ENCODE data around the gene NUDT22.
A peak's percentile ranks its signal among the peaks of the same experiment; 100 is the strongest.

The NUDT22 gene

GRCh38 chr11:64263021-64263946, 37.2 kb downstream of the NUDT22 start:
- peak overlapping the region; percentile 1 for H3K4ac ChIP-seq (ENCODE audit: low read depth, low read length)
- peaks cover 4% of the 10 kb centered on the region for H3K9me3 ChIP-seq (ENCODE audit: insufficient read depth, low read depth, low read length)
- H3K79me1 ChIP-seq (ENCODE audit: low read length) = peaks cover 14% of the 10 kb centered on the region
- no peak overlapping the region for H3K4me2 ChIP-seq (ENCODE audit: low read length)
- peak overlapping the region; percentile 10 for H2AK5ac ChIP-seq (ENCODE audit: low read length)
- WGBS (ENCODE audit: extremely low coverage, insufficient coverage, insufficient read length) = no CpG with 5 or more reads among the region's 29 CpGs
- H4K91ac ChIP-seq (ENCODE audit: low read depth, low read length) = peak overlapping the region; percentile 25
- H2BK120ac ChIP-seq (ENCODE audit: insufficient read depth, low read length, poor library complexity) = no peak overlapping the region
- H4K8ac ChIP-seq (ENCODE audit: low read depth, low read length) = peak overlapping the region; percentile 13
- no peak overlapping the region for H4K12ac ChIP-seq (ENCODE audit: low read depth, low read length)
- peak overlapping the region; percentile 24 for H2BK12ac ChIP-seq (ENCODE audit: low read length)
- H3K79me2 ChIP-seq (ENCODE audit: control insufficient read depth, insufficient read depth, low read length, poor library complexity) = no peaks in the 10 kb centered on the region
- H3K4me1 ChIP-seq (ENCODE audit: control insufficient read depth in 1 of 2, insufficient read depth in 2 of 2, low read length in 2 of 2) = peaks cover 28 to 33% of the 10 kb centered on the region in 2 experiments
- peak overlapping the region; percentile 15 for H3K14ac ChIP-seq (ENCODE audit: low read length)
- no peak overlapping the region for H3K9ac ChIP-seq (ENCODE audit: low read length)
- no peak overlapping the region for H3K4me3 ChIP-seq (ENCODE audit: low read depth, low read length)
- H3K18ac ChIP-seq (ENCODE audit: low read length) = peak overlapping the region; percentile 55
- H3K23ac ChIP-seq (ENCODE audit: low read length) = no peak overlapping the region
- H2AFZ ChIP-seq (ENCODE audit: insufficient read depth, low read length, poor library complexity) = no peak overlapping the region
- H3K27me3 ChIP-seq (ENCODE audit: insufficient read depth, low read length) = no peaks in the 10 kb centered on the region
- no peak for DNase-seq
- no peak overlapping the region for H2BK5ac ChIP-seq (ENCODE audit: low read depth, low read length, poor library complexity)
- H3K36me3 ChIP-seq (ENCODE audit: control insufficient read depth in 1 of 2, insufficient read depth in 2 of 2, low read length in 2 of 2) = peaks cover 78 to 81% of the 10 kb centered on the region in 2 experiments
- peak overlapping the region; percentile 59 for H3K27ac ChIP-seq (ENCODE audit: low read depth, low read length)

- no peak overlapping the region for H3K14ac ChIP-seq (ENCODE audit: low read length)
- H2AK5ac ChIP-seq (ENCODE audit: low read length) = peak overlapping the region; percentile 13
- peaks cover 19% of the 10 kb centered on the region for H3K79me1 ChIP-seq (ENCODE audit: low read length)
- DNase-seq = no peak
- no peak overlapping the region for H4K8ac ChIP-seq (ENCODE audit: low read depth, low read length)
- no peak overlapping the region for H3K9ac ChIP-seq (ENCODE audit: low read length)
- no peak overlapping the region for H2AFZ ChIP-seq (ENCODE audit: insufficient read depth, low read length, poor library complexity)
- no peak overlapping the region for H3K27ac ChIP-seq (ENCODE audit: low read depth, low read length)
- peak overlapping the region; percentile 25 for H4K91ac ChIP-seq (ENCODE audit: low read depth, low read length)
- no CpG with 5 or more reads among the region's 8 CpGs for WGBS (ENCODE audit: extremely low coverage, insufficient coverage, insufficient read length)
- H3K36me3 ChIP-seq (ENCODE audit: control insufficient read depth in 1 of 2, insufficient read depth in 2 of 2, low read length in 2 of 2) = peaks cover 74 to 75% of the 10 kb centered on the region in 2 experiments
- H3K4me3 ChIP-seq (ENCODE audit: low read depth, low read length) = no peak overlapping the region
- H3K4ac ChIP-seq (ENCODE audit: low read depth, low read length) = peak overlapping the region; percentile 31
- no peak overlapping the region for H3K23ac ChIP-seq (ENCODE audit: low read length)
- H2BK5ac ChIP-seq (ENCODE audit: low read depth, low read length, poor library complexity) = peak overlapping the region; percentile 17
- peak overlapping the region; percentile 55 for H3K18ac ChIP-seq (ENCODE audit: low read length)
- H3K27me3 ChIP-seq (ENCODE audit: insufficient read depth, low read length) = no peaks in the 10 kb centered on the region
- H3K79me2 ChIP-seq (ENCODE audit: control insufficient read depth, insufficient read depth, low read length, poor library complexity) = no peaks in the 10 kb centered on the region
- peaks cover 2% of the 10 kb centered on the region for H3K9me3 ChIP-seq (ENCODE audit: insufficient read depth, low read depth, low read length)
- no peak overlapping the region for H3K4me2 ChIP-seq (ENCODE audit: low read length)
- peak overlapping the region; percentile 8 for H2BK12ac ChIP-seq (ENCODE audit: low read length)
- no peak overlapping the region for H4K12ac ChIP-seq (ENCODE audit: low read depth, low read length)
- peaks cover 35 to 39% of the 10 kb centered on the region in 2 experiments for H3K4me1 ChIP-seq (ENCODE audit: control insufficient read depth in 1 of 2, insufficient read depth in 2 of 2, low read length in 2 of 2)
- peak overlapping the region; percentile 21 for H2BK120ac ChIP-seq (ENCODE audit: insufficient read depth, low read length, poor library complexity)
Measured at GRCh38 chr11:64263947-64264317, 37.9 kb downstream of the NUDT22 start.

GRCh38 chr11:64264371-64264852, 38.3 kb downstream of the NUDT22 start:
- Histone ChIP-seq H2AK5ac (ENCODE audit: low read length) (no peak overlapping the region), H3K4me1 (ENCODE audit: control insufficient read depth in 1 of 2, insufficient read depth in 2 of 2, low read length in 2 of 2) (peaks cover 37 to 42% of the 10 kb centered on the region in 2 experiments), H3K9me3 (ENCODE audit: insufficient read depth, low read depth, low read length) (peaks cover 2% of the 10 kb centered on the region), H2AFZ (ENCODE audit: insufficient read depth, low read length, poor library complexity) (no peak overlapping the region), H3K79me2 (ENCODE audit: control insufficient read depth, insufficient read depth, low read length, poor library complexity) (peaks cover 2% of the 10 kb centered on the region), H3K36me3 (ENCODE audit: control insufficient read depth in 1 of 2, insufficient read depth in 2 of 2, low read length in 2 of 2) (peaks cover 69 to 71% of the 10 kb centered on the region in 2 experiments), H3K79me1 (ENCODE audit: low read length) (peaks cover 24% of the 10 kb centered on the region), H3K14ac (ENCODE audit: low read length) (no peak overlapping the region), H3K18ac (ENCODE audit: low read length) (peak overlapping the region; percentile 55), H4K8ac (ENCODE audit: low read depth, low read length) (no peak overlapping the region), H4K12ac (ENCODE audit: low read depth, low read length) (no peak overlapping the region), H3K9ac (ENCODE audit: low read length) (no peak overlapping the region), H2BK12ac (ENCODE audit: low read length) (no peak overlapping the region), H3K4me3 (ENCODE audit: low read depth, low read length) (no peak overlapping the region), H4K91ac (ENCODE audit: low read depth, low read length) (no peak overlapping the region), H3K4ac (ENCODE audit: low read depth, low read length) (no peak overlapping the region), H3K4me2 (ENCODE audit: low read length) (no peak overlapping the region), H3K27me3 (ENCODE audit: insufficient read depth, low read length) (no peaks in the 10 kb centered on the region), H3K27ac (ENCODE audit: low read depth, low read length) (no peak overlapping the region), H2BK120ac (ENCODE audit: insufficient read depth, low read length, poor library complexity) (no peak overlapping the region), H2BK5ac (ENCODE audit: low read depth, low read length, poor library complexity) (no peak overlapping the region), H3K23ac (ENCODE audit: low read length) (no peak overlapping the region)
- WGBS (ENCODE audit: extremely low coverage, insufficient coverage, insufficient read length) = no CpG with 5 or more reads among the region's 10 CpGs
- DNase-seq = no peak

GRCh38 chr11:64265176-64266160, 39.4 kb downstream of the NUDT22 start:
- Histone ChIP-seq H3K79me1 (ENCODE audit: low read length) (peaks cover 32% of the 10 kb centered on the region), H3K23ac (ENCODE audit: low read length) (no peak overlapping the region), H3K4me1 (ENCODE audit: control insufficient read depth in 1 of 2, insufficient read depth in 2 of 2, low read length in 2 of 2) (peaks cover 37 to 42% of the 10 kb centered on the region in 2 experiments), H3K36me3 (ENCODE audit: control insufficient read depth in 1 of 2, insufficient read depth in 2 of 2, low read length in 2 of 2) (peaks cover 59 to 60% of the 10 kb centered on the region in 2 experiments), H4K8ac (ENCODE audit: low read depth, low read length) (no peak overlapping the region), H3K9me3 (ENCODE audit: insufficient read depth, low read depth, low read length) (peaks cover 2% of the 10 kb centered on the region), H2AFZ (ENCODE audit: insufficient read depth, low read length, poor library complexity) (no peak overlapping the region), H3K9ac (ENCODE audit: low read length) (no peak overlapping the region), H3K79me2 (ENCODE audit: control insufficient read depth, insufficient read depth, low read length, poor library complexity) (peaks cover 8% of the 10 kb centered on the region), H3K27me3 (ENCODE audit: insufficient read depth, low read length) (no peaks in the 10 kb centered on the region), H3K27ac (ENCODE audit: low read depth, low read length) (no peak overlapping the region), H4K91ac (ENCODE audit: low read depth, low read length) (no peak overlapping the region), H3K4me2 (ENCODE audit: low read length) (no peak overlapping the region), H3K4ac (ENCODE audit: low read depth, low read length) (no peak overlapping the region), H3K4me3 (ENCODE audit: low read depth, low read length) (no peak overlapping the region), H2AK5ac (ENCODE audit: low read length) (no peak overlapping the region), H2BK5ac (ENCODE audit: low read depth, low read length, poor library complexity) (no peak overlapping the region), H2BK12ac (ENCODE audit: low read length) (no peak overlapping the region), H3K18ac (ENCODE audit: low read length) (no peak overlapping the region), H4K12ac (ENCODE audit: low read depth, low read length) (no peak overlapping the region), H3K14ac (ENCODE audit: low read length) (no peak overlapping the region), H2BK120ac (ENCODE audit: insufficient read depth, low read length, poor library complexity) (no peak overlapping the region)
- WGBS (ENCODE audit: extremely low coverage, insufficient coverage, insufficient read length) = no CpG with 5 or more reads among the region's 35 CpGs
- DNase-seq = no peak

Data from trophoblast cell (in vitro differentiated cells and primary cell).